Activated CD4-positive, CD25-positive, alpha-beta regulatory T cell (primary cell): Measurements from ENCODE around the gene KPNA3.
"Not testable (repeated sequence)": the region's sequence is repeated elsewhere in the genome, so short reads cannot be mapped to it uniquely, and the experiment has no call there.

Experiments
- DNase-seq, 4 experiments: peaks; one replicate each; lab custom pipeline; 2025; lab: John Stamatoyannopoulos, UW

KPNA3 gene

GRCh38 chr13:49749848-49750247, 42.6 kb downstream of the KPNA3 start:
- no peak for DNase-seq

GRCh38 chr13:49746111-49746510, 46.4 kb downstream of the KPNA3 start:
- DNase-seq, result no peak

GRCh38 chr13:49740870-49741269, 51.6 kb downstream of the KPNA3 start:
- DNase-seq, result no peak

GRCh38 chr13:49739498-49740187, 52.8 kb downstream of the KPNA3 start:
- no peak for DNase-seq

GRCh38 chr13:49733181-49733951, 59.1 kb downstream of the KPNA3 start:
- DNase-seq, result no peak

- DNase-seq, result no peak
Measured at GRCh38 chr13:49731766-49732165, 60.7 kb downstream of the KPNA3 start.

DNA sequence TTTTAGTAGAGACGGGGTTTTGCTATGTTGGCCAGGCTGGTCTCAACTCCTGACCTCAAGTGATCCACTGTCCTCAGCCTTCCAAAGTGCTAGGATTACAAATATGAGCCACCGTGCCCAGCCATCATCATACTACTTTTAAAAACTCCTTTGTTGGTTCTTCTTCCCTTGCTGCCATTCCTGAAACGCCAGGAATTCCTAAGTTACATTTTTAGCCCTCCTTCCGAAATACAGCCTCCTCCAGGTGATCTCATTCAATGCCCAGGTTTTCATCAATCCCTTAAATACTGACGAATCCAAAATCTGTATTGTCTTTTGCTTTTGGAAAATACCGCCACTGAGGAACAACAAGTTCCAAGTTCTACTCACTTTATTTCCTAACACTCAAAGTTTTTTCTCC, 75.9 kb downstream of the KPNA3 start:
- no peak for DNase-seq

GRCh38 chr13:49714757-49715156, 77.7 kb downstream of the KPNA3 start:
- no peak for DNase-seq

DNA sequence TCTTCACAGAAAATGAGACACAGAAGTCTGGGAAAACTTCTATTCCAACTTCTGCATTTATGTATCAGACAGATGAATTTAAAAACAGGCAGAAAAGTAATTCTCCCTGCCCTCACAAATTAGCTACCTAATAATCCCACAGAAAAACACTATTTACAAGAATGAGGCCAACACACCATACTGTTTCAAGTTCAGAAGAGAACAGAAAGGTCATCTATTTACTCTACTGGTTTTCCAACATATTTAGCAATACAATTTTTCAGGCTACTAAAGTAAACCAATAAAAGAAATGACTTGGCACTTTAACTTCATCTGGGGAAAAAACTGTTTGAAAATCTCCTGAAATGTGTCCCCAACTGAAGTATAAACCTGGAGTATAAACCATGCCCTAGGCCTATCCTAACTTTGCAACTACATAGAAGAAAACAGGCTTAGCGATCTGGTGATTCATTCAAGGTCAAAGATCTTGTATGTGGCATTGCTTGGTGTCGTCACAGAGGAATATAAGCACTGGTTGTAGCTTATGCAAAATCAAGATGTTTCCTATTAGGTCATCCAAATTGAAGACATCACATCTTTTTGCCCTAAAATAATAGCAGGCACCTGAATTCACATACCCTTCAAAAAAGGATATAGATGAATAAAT, 81.1 kb downstream of the KPNA3 start:
- DNase-seq, result no peak

DNA sequence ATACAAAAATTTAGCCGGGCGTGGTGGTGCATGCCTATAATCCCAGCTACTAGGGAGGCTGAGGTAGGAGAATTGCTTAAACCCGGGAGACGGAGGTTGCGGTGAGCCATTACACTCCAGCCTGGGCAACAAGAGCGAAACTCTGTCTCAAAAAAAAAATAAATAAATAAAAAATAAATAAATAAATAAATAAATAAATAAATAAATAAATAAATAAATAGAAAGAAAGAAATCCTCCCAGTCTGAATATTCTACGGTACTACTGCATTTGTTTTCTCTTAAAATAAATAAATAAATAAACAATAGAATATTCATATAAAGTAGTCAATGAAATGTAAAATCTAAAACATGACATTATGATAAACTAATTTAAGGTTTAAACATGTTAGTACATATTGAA, 88.2 kb downstream of the KPNA3 start:
- not testable (repeated sequence) for DNase-seq

DNA sequence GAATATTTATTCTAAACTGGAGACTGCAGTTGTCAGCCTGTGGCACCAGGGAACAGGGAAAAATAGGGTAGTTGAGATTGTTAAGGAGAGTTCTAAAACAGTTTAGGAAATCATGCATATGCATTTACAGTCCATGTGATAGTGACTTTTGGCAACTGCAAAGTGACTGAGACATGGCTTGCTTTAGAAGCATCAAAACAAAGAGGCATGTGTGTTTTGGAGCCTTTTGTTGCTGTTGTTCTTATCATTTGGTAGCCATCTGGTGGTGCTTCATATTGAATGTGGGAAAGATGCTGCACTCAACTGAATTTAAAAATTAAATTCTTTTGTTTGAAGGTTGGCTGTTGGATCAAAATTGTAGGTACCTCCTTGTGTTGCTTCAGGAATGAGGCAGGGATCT, 91.0 kb downstream of the KPNA3 start:
- DNase-seq, result no peak

- no peak for DNase-seq
Measured at GRCh38 chr13:49697468-49697867, 95.0 kb downstream of the KPNA3 start.

- no peak for DNase-seq
Measured at GRCh38 chr13:49694446-49694845, 98.0 kb downstream of the KPNA3 start.

DNA sequence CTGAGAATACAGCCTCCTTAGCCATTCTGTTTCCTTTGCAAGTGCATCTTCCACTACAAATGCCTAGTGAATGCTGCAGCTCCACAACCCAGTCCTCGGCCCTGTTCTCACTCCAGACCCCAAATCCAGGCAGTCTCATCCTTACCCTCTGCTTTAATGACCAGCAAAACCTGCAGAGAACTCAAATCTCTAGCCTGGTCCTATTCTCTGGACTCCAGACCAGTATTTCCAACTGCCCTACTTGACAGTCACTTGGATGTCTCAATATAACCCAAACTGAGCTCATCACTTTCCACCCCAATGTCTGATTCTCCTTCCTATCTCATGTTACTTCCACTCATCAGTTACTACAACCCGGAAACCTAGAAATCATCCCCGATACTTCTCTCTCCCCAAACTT, 98.6 kb downstream of the KPNA3 start:
- no peak for DNase-seq

DNA sequence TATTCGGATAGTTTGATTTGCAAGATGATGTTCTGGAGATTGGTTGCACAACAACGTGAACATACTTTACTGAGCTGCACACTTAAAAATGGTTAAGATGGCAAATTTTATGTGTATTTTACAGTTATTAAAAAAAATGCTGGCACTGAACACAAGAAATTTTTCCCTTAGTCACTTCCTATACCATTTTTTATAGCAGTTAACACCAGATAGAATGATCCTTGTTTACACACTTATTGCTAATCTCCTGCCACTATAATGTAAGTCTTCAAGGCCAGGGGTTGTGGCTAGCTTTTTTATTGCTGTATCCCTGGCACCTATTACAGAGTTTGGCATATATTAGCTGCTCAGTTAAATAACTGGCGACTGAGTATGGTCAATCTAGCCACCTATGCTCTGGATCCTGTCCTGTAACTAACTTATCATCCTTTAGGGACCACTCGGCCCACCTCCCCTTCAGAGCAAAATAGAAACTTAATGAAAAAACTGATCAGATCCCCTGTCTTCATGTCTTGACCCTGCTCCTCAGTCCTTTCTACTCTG, 99.2 kb downstream of the KPNA3 start:
- no peak for DNase-seq

DNA sequence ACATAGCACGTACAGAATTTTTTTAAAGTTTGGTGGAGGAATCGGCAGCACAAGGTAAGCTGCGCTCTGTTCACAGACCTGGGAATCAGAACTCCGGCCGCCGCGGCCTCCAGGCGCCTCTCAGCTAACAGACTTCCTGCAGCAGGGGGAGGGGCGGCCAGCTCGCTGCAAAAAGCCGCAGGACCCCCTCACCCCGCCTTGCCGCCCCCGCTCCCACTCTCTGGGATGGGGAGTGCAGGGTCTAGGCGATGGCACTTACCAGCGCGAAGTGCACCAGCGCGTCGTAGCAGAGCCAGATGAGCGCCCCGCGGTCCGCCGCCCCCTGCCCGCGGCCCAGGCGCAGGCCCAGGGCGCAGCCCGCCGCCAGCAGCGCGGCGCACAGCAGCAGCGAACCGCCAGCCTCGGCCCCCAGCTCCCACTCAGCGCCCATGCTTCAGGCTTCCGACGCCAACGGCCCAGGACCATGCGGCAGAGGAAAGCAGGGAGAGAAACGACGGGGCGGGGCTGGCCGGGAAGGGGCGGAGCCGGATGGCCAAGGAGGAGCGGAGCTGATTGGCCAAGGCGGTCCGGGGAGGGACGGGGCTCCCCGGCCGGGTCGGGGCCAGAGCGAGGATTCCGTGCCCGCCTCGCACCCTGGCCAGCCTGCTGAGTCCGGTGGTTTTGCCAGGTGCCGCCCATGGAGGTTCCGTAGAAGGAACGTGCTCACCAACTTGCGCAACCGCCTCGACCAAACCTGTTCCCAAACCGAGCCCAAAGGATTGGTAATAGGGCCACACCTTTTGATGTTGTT, 101.3 kb downstream of the KPNA3 start, which contains the start of gene EBPL:
EBPL (minus strand) TSS at position 492 of the 790 bp plus-strand sequence; CDS start at position 430, 62 bp downstream.
- peak; percentile 69 to 77 (median 74) for DNase-seq

GRCh38 chr13:49690133-49690994, 102.1 kb downstream of the KPNA3 start:
- DNase-seq, result no peak

DNA sequence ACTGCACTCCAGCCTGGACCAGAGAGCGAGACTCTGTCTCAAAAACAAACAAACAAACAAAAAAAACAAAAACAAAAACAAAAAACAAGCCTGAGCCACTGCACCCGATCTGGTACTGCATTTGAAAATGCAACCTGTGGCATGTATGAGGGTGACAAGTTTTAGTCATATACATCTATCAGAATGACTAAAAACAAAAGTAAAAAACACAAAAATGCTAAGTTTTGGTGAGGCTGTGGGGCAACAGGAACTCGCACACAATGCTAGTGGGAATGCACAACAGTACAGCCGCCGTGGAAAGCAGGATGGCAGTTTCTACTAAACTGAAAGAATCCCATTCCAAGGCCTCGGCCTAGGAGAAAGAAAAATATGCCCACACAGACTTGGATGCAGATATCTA, 109.0 kb downstream of the KPNA3 start:
- no peak for DNase-seq

GRCh38 chr13:49681842-49682435, 110.5 kb downstream of the KPNA3 start:
- no peak for DNase-seq

DNA sequence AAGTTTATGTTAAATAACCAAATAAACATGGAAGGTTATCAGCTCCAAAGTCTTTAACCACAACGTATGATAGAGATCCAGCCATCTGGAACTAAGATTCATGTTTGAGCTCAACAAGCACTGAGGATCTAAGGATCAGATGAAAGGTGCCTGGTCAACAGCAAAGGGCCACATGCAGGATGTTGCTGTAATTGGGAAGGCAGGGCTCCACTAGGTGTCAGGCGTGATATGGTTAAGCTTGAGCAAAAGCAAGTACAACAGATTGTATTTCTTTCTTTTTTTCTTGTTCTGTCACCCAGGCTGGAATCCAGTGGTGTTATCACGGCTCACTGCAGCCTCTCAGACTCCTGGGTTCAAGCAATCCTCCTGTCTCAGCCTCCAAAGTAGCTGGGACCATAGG, 113.2 kb downstream of the KPNA3 start:
- no peak for DNase-seq
